Measurements from ENCODE around the gene WIZ. TPM values are rescaled to one million over a fixed set of nuclear protein-coding genes. Genes with fewer than 3 reads are reported as not detected.

Gene WIZ
- total and polyA plus RNA-seq, 10 donors = 6.6 to 33.7 (median 24.8) TPM

DNA sequence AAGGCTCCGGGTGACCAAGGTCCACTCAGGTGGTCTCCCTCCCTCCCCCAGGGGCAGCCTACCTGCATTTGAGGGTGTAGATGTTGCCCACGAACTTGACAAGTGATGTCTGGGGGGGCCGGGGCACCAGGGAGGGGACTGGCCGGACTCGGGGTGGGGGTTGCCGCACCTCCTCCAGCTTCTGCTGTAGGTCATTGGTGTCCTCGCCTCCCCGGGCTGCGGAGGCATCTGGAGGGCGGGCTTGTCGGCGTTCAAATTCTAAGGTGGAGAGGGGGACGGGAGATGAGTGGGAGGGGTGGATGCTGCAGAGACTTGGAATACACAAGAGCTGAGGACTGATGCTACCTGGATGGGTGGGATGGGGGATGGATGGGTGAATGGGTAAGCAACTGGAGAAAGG, 25.6 kb downstream of the WIZ start:
- 97 to 99% (median 98%) methylated on average over 12 to 13 of the region's 13 CpGs for WGBS, 5 donors
- no peak overlapping the region for H3K4me3 ChIP-seq
- no peak overlapping the region for H3K27ac ChIP-seq
- intact Hi-C loops (cut with DNase I; ENCODE audit: low total_unique reads) = no loop called here
- no peaks in the 10 kb centered on the region for H3K27me3 ChIP-seq (replicated peaks in 1 of 7)
- TF ChIP-seq POLR2AphosphoS5 (IDR thresholded peaks at IDR 0.05) (no peak), POLR2A (IDR thresholded peaks at IDR 0.05) (no peak)
- TF ChIP-seq, protein P1, sequence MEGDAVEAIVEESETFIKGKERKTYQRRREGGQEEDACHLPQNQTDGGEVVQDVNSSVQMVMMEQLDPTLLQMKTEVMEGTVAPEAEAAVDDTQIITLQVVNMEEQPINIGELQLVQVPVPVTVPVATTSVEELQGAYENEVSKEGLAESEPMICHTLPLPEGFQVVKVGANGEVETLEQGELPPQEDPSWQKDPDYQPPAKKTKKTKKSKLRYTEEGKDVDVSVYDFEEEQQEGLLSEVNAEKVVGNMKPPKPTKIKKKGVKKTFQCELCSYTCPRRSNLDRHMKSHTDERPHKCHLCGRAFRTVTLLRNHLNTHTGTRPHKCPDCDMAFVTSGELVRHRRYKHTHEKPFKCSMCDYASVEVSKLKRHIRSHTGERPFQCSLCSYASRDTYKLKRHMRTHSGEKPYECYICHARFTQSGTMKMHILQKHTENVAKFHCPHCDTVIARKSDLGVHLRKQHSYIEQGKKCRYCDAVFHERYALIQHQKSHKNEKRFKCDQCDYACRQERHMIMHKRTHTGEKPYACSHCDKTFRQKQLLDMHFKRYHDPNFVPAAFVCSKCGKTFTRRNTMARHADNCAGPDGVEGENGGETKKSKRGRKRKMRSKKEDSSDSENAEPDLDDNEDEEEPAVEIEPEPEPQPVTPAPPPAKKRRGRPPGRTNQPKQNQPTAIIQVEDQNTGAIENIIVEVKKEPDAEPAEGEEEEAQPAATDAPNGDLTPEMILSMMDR (IDR thresholded peaks at IDR 0.05 in 8 of 11, conservative IDR thresholded peaks at IDR 0.05 in 3 of 11) = no peak
- H3K36me3 ChIP-seq = peaks cover 5 to 84% (median 65%) of the 10 kb centered on the region in 6 donors
- H3K9me3 ChIP-seq = peaks cover 0 to 8% (median 7%) of the 10 kb centered on the region in 8 donors
- DNase-seq = no peak
- H3K4me1 ChIP-seq = peaks cover 2 to 33% (median 22%) of the 10 kb centered on the region in 6 donors

DNA sequence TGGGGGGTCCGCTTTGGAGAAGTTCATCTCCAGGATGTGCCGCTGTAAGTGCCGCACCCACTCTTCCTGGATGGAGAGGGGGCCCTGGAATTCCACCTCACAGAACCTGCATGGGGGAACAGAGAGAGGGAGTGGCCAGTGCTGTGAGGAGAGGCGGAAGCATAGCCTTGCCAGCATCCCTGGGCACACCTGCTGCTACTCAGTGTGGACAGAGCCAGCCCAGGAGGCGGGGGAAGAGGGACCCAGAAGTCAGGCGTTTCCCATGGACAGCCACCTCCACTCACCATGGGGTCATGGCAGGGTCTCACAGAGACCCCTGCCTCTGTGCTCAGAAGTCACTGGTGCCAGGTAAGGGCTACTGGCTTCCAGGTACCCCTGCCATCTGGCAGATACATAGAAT, 26.6 kb downstream of the WIZ start:
- H3K27ac ChIP-seq = no peak overlapping the region
- H3K27me3 ChIP-seq (replicated peaks in 1 of 7) = no peaks in the 10 kb centered on the region
- TF ChIP-seq POLR2AphosphoS5 (IDR thresholded peaks at IDR 0.05) = no peak
- no peak for TF ChIP-seq POLR2A (IDR thresholded peaks at IDR 0.05)
- TF ChIP-seq, protein P1 (IDR thresholded peaks at IDR 0.05 in 8 of 11, conservative IDR thresholded peaks at IDR 0.05 in 3 of 11) = no peak
- peaks cover 5 to 74% (median 60%) of the 10 kb centered on the region in 6 donors for H3K36me3 ChIP-seq
- intact Hi-C loops (cut with DNase I; ENCODE audit: low total_unique reads) = no loop called here
- peaks cover 2 to 27% (median 19%) of the 10 kb centered on the region in 6 donors for H3K4me1 ChIP-seq
- WGBS, 5 donors = 96 to 98% (median 98%) methylated on average over 4 to 6 of the region's 6 CpGs
- DNase-seq = no peak
- no peak overlapping the region for H3K4me3 ChIP-seq
- H3K9me3 ChIP-seq = peaks cover 0 to 8% (median 7%) of the 10 kb centered on the region in 8 donors

DNA sequence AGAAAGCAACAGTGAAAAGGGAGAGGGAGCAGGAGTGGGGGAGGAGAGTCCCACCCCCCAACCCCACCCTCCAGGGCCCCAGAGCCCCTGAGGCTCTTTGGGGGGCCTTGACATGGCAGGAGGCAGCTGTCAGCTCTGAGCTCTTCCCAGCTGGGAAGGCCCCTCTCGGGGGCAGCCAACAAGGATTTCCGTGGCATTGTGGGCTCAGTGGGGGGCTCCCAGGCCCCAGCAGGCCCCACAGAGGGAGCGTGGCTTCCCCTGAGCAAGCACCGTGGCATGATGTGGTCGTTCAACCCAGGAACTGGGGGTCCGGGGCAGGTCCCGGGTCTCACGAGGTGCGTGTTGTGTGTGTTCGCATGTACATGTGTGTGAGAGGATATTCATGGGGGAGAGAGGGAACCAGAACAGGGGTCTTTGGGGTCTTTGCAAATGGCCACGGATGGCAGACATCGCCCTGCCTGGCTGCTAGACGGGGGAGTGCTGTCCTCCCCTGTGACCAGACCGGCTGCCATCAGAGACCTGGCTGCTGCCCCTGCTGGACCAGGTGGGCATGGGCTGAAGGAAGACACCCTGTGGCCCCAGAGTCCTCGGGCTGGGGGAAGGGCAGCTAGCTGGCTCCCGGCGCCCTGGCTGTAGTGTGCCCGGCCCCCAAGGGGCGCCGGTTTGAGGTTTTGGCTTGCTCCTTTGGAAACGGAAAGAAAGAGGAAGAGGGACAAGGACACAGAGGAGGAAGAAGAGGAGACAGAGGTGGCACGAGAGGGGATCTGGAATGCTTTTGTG, 27.3 kb downstream of the WIZ start:
- Histone ChIP-seq H3K27ac (no peak overlapping the region), H3K27me3 (replicated peaks in 1 of 7) (no peaks in the 10 kb centered on the region), H3K9me3 (peaks cover 0 to 8% (median 7%) of the 10 kb centered on the region in 8 donors), H3K4me3 (no peak overlapping the region), H3K4me1 (peaks cover 4 to 27% (median 19%) of the 10 kb centered on the region in 6 donors), H3K36me3 (peaks cover 5 to 67% (median 54%) of the 10 kb centered on the region in 6 donors)
- intact Hi-C loops (cut with DNase I; ENCODE audit: low total_unique reads) = no loop called here
- DNase-seq = no peak
- TF ChIP-seq POLR2A (IDR thresholded peaks at IDR 0.05) (no peak), POLR2AphosphoS5 (IDR thresholded peaks at IDR 0.05) (no peak)
- TF ChIP-seq, protein P1 (IDR thresholded peaks at IDR 0.05 in 8 of 11, conservative IDR thresholded peaks at IDR 0.05 in 3 of 11) = no peak
- 76 to 83% (median 80%) methylated on average over 20 to 22 of the region's 22 CpGs for WGBS, 5 donors

DNA sequence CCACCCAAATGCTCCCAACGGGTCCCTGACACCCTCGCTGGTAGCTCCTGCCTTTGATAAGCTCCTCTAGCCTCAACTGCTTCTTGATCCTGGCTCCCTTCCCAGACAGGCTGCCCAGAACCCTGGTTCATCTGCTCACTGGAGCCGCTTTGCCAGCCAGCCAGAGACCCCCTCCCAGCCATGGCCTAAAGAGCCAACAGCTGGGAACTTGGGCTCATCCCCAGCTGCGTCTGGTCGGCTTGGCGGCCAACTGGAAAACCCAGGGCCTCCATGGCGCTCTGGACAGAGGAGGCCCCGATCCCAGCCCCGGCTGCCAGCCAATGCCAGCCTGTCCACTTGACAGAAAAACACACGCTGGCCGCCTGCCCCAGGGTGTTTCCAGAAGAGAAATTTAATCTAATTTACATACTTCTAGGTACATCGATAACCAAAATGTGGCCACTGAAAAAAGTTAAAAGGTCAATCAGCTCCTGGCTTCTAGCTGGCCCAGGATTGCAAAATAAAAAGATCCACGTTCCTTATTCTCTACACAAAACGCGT, 28.0 kb downstream of the WIZ start:
- no peaks in the 10 kb centered on the region for H3K27me3 ChIP-seq (replicated peaks in 1 of 7)
- 86 to 93% (median 87%) methylated on average over 15 of the region's 15 CpGs for WGBS, 5 donors
- peaks cover 2 to 60% (median 47%) of the 10 kb centered on the region in 6 donors for H3K36me3 ChIP-seq
- H3K9me3 ChIP-seq = peaks cover 0 to 8% (median 7%) of the 10 kb centered on the region in 8 donors
- no peak overlapping the region for H3K27ac ChIP-seq
- DNase-seq = no peak
- TF ChIP-seq, protein P1 (IDR thresholded peaks at IDR 0.05 in 8 of 11, conservative IDR thresholded peaks at IDR 0.05 in 3 of 11) = no peak
- TF ChIP-seq POLR2AphosphoS5 (IDR thresholded peaks at IDR 0.05) = no peak
- no peak for TF ChIP-seq POLR2A (IDR thresholded peaks at IDR 0.05)
- intact Hi-C loops (cut with DNase I; ENCODE audit: low total_unique reads) = loop anchor here (2.0 kb wide), 1 partner anchor 133 kb away; no protein-coding TSS in a partner anchor
- peaks cover 11 to 29% (median 24%) of the 10 kb centered on the region in 6 donors for H3K4me1 ChIP-seq
- no peak overlapping the region for H3K4me3 ChIP-seq

Measured in spleen (tissue), 11 donors.